T-helper 2 cell (primary cell): ENCODE data around the gene USH1C.

Experiments used
- DNase-seq, 5 experiments: peaks; one replicate each; pipeline versions ENCODE4 v3.0.0 to v3.0.0-alpha.2; 2012 to 2022

Gene USH1C

GRCh38 chr11:17460406-17460805 is 83.8 kb downstream of the USH1C start:
- DNase-seq = no peak

DNA sequence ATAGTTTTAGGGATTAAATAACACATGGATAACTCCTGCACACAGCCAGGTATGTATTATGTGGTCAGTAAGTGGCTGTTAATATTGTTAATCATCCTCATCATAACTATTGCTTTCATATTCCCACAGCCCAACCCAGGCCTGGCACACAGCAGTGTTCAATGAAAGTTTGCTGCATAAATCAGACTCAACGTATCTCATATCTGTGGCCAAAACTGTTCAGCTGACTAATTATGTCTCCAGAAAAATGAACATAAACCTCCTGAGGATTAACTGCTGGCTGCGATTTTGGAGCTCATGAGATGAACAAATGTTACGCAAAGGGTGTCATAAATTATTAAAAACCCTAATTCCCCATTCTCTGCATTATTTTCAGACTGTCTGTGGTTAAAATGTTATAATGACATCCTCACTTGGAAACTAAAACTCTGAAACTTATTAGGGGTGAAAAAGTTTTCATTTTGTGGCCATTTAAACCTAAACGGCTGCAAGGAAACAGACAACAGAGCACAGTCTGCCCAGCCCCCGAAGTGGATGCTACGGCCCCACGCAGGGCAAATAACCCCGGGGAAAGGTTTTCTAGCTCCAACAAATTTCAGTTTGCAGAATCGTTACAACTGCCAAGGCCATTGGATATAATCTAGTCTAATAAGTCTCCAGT is 84.8 kb downstream of the USH1C start:
- no peak for DNase-seq

GRCh38 chr11:17458268-17458667 is 85.9 kb downstream of the USH1C start:
- no peak for DNase-seq

DNA sequence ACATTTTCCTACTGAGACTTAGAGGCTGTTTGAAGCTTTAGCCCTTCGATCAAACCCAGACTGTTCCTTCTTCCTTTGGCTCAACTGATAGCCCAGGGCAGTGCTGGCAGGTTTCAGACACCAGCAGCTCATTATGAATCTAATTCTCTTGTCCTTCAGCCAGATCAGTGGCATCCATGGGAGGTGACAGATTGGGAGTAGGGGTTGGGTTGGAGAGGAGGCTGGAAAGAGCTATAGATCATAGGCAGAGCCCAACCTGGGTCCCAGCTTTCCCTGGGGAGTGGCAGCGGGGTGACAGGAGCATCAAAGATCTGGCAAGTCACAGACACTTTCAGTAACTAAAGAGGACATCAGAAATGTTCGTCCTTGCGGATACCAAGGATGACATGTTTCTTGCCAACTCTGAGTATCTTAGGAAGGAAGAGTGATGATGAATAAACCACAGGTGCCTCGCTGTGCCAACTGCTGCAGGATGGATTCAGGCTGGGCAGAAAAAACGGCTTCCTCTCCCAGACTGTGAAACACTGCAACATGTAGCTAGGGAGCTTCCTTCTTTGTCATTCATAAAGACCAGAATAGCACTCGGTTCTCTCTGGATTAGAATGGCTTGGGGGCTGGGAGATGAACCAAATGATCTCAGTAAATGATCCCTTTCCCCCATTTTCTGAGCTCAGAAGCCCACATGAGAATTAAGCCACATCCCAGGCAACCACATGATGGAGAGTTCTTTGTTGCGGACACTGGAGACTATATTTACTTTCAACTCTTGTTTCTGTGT is 86.6 kb downstream of the USH1C start:
- DNase-seq = no peak

DNA sequence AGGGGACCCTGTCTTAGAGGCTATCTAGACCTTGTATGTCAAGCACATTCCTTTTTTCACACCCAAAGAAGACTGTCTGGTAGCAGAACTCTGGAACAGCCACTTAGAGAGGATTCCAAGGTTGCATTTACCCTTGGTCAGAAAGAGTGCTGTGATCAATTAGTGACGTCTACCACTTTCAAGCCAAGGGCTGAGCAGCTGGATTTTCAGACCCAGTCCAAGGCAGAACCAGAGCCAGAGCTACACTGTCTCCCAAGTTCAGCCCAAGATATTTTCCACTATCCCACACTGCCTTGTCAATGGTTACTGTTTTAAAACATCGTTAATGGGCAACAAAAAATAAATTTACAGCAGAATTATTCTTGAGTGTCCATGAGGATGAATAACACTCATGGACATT is 91.5 kb downstream of the USH1C start:
- no peak for DNase-seq

GRCh38 chr11:17449158-17449557 is 95.1 kb downstream of the USH1C start:
- DNase-seq = no peak

GRCh38 chr11:17446482-17446881 is 97.7 kb downstream of the USH1C start:
- DNase-seq = no peak

DNA sequence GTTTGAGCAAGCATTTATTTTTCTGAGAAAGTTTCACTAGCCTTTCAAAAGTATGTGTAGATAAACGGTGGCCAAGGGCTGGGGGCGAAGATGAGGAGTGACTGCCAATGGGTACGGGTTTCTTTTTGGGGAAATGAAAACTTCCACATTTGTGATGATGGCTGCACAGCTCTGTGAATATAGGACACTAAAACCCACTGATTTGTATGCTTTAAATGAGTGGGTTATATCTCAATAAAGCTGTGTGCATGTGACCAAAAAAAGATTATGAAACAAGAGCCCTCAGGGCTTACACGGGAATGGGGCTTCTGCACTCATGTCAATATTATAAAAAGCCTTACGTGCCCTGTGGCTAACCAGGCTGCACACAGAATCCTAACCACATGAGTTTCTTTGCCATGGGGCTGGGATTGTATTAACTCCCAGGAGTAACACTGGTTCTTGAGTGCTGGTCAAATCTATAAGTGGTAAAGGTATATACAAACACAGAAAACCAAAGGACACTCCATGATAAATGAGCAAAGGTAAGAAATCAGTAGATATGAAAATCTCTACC is 98.9 kb downstream of the USH1C start:
- no peak for DNase-seq

DNA sequence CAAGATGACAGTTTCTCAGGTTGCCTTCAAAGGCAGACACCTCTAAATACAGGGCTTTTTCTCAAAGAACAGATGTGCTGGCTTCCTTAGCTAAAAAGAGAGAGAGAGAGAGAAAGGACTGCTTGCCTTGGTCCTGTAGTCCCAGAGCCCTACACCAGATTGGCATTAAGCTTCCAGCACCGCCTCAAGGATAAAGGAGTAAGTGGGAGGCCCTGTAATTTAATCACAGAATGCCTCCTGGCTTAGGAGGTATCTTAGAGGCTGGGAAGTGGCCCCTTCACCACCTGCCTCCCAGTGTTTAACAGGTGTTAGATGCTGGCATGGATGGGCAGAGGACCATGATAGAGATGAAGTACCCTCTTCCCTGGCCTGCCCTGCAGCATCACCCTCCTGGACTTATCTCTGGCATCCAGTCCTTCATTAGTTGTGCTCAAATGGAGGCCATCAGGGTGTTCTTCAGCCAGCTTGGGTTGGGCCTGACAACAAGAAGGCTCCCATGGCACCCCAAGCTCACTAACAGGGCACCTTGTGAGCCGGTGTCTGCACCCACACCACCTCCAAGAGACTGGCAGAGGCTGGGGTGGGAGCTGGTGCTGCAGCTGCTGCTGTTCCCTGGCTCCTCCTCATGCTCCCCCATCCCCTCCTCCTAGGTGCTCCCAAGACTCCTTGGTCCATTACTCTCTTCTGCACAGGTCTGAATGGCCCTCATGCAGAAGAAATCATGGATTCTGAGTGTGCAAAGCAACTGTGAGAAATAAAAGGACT is 100.1 kb downstream of the USH1C start:
- DNase-seq = no peak
